Cardiac muscle cell (in vitro differentiated cells and primary cell): Measurements from ENCODE around the gene MEIOSIN. TPM values are rescaled to one million over a fixed set of nuclear protein-coding genes. Genes with fewer than 3 reads are reported as not detected.

Experiments used
- DNase-seq, 2 donors: peaks; one replicate each; pipeline versions ENCODE4 v3.0.0 to v3.0.0-alpha.2; 2010 to 2017; ENCODE audit warnings: low read depth in 1 of 2, low spot score in 1 of 2
- H3K27ac ChIP-seq: fragments of 200-600 bp; sonication (generic); 2 replicates; pipeline ENCODE4 v1.5.1; 2016
- H3K27me3 ChIP-seq: fragments of 200-600 bp; sonication (generic); 2 replicates; pipeline ENCODE4 v1.6.0; 2016; ENCODE audit warnings: control low read depth
- H3K36me3 ChIP-seq: fragments of 200-600 bp; sonication (generic); 2 replicates; pipeline ENCODE4 v1.5.1; 2016; ENCODE audit warnings: control low read depth
- H3K4me1 ChIP-seq: fragments of 200-600 bp; sonication (generic); 2 replicates; pipeline ENCODE4 v1.8.1; 2017; ENCODE audit warnings: low read depth, mild to moderate bottlenecking, mixed run types
- H3K4me3 ChIP-seq: fragments of 200-600 bp; sonication (generic); 2 replicates; pipeline ENCODE4 v1.5.1; 2016; ENCODE audit warnings: mild to moderate bottlenecking
- H3K9me3 ChIP-seq: fragments of 200-600 bp; sonication (generic); 2 replicates; pipeline ENCODE4 v1.5.1; 2017; ENCODE audit warnings: low read depth, mild to moderate bottlenecking, control low read depth
- polyA plus RNA-seq: library from polyadenylated mRNA; unstranded; fragments of >200 nt; fragmentation: Nextera tagmentation; extraction: Ambion mirVana; gene quantifications from 2 replicates; pipeline ENCODE4 v1.2.1, GENCODE V29; 2016
- total RNA-seq: library from RNA; depleted of rRNA; stranded (reverse); fragments of >200 nt; gene quantifications from 2 replicates; pipeline ENCODE4 v1.2.3, GENCODE V29; 2016
- TF ChIP-seq, protein P1 (sequence below): IDR thresholded peaks from 2 replicates; pipeline ENCODE4 v1.5.1; 2012; ENCODE audit warnings: low read depth, mild to moderate bottlenecking, low read length

The MEIOSIN gene
- total and polyA plus RNA-seq, 2 experiments from 2014 or later, result 0.18 to 0.33 TPM

DNA sequence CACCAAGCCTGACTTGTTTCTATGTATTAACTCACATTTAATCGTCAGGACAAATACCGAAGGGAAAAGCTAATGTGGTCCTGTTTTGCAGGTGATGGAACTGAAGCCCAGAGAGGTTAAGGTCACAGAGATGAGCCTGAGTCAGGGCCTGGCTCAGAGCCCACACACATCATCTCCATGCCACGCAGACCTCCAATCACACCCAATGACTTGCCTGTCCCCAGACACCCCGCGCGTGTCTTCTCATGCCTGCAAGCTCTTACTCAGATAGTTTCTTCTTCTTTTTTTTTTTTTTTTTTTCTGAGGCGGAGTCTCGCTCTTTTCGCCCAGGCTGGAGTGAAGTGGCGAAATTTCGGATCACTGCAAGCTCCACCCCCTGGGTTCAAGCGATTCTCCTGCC, 19.4 kb downstream of the MEIOSIN start:
- H3K27me3 ChIP-seq, result no peaks in the 10 kb centered on the region
- H3K9me3 ChIP-seq, result no peaks in the 10 kb centered on the region
- TF ChIP-seq, protein P1, sequence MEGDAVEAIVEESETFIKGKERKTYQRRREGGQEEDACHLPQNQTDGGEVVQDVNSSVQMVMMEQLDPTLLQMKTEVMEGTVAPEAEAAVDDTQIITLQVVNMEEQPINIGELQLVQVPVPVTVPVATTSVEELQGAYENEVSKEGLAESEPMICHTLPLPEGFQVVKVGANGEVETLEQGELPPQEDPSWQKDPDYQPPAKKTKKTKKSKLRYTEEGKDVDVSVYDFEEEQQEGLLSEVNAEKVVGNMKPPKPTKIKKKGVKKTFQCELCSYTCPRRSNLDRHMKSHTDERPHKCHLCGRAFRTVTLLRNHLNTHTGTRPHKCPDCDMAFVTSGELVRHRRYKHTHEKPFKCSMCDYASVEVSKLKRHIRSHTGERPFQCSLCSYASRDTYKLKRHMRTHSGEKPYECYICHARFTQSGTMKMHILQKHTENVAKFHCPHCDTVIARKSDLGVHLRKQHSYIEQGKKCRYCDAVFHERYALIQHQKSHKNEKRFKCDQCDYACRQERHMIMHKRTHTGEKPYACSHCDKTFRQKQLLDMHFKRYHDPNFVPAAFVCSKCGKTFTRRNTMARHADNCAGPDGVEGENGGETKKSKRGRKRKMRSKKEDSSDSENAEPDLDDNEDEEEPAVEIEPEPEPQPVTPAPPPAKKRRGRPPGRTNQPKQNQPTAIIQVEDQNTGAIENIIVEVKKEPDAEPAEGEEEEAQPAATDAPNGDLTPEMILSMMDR, result no peak
- no peak overlapping the region for H3K27ac ChIP-seq
- H3K4me3 ChIP-seq, result no peak overlapping the region
- no peaks in the 10 kb centered on the region for H3K36me3 ChIP-seq
- no peak for DNase-seq
- peaks cover 9% of the 10 kb centered on the region for H3K4me1 ChIP-seq

DNA sequence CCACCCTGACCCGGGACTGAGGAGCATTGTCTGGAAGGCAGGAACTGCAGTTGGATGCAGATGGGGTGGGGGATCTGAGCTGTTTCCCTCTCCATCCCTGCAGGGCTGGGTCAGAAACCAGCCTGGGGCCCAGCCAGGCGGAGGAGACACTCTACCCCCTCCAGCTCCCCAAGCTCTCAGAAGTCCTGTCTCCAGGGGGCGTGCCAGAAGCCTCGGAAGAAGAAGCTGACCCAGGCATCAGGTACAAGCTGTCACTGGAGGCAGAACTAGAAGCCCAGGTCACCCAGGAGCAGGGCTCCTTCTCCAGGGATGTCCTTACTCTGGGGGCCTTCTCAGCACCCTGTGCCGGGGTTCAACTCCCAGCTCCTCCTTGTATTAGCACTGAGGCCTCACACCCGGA, 20.3 kb downstream of the MEIOSIN start:
- DNase-seq, result peak in 1 of 2 donors; percentile 57
- no peaks in the 10 kb centered on the region for H3K9me3 ChIP-seq
- TF ChIP-seq, protein P1, result no peak
- H3K27ac ChIP-seq, result no peak overlapping the region
- H3K27me3 ChIP-seq, result no peaks in the 10 kb centered on the region
- H3K4me1 ChIP-seq, result peaks cover 9% of the 10 kb centered on the region
- H3K4me3 ChIP-seq, result no peak overlapping the region
- H3K36me3 ChIP-seq, result no peaks in the 10 kb centered on the region

DNA sequence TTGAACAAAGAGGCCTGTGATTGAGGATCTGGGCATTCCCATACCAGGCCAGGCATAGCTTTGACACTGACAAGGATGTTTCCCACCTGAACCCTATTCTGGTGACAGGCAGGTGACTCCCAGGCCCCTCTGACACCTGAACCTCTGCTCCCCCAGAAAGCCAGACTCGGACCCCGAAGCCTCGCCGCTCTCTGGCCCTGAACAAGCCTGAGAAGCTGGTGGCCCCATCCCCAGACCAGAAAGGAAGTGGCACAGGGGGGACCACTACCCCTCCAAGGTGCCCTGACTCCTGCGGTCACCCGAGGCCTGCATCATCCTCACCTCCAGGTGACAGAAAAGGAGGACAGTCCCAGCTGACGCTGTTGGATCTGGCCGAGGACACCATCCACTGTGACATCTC, 21.1 kb downstream of the MEIOSIN start:
- H3K36me3 ChIP-seq, result no peaks in the 10 kb centered on the region
- H3K27ac ChIP-seq, result no peak overlapping the region

DNA sequence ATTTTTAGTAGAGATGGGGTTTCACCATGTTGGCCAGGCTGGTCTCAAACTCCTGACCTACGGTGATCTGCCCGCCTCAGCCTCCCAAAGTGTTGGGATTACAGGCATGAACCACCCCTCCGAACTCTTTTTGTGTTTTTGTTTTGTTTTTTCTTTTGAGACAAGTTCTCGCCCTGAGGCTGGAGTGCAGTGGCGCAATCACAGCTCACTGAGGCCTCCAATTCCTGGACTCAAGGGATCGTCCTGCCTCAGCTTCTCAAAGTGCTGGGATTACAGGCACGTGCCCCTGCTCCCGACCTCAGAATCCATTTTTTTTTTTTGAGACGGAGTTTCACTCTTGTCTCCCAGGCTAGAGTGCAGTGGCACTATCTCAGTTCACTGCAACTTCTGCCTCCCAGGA, 24.5 kb downstream of the MEIOSIN start:
- no peak overlapping the region for H3K27ac ChIP-seq
- H3K4me1 ChIP-seq, result peaks cover 14% of the 10 kb centered on the region
- TF ChIP-seq, protein P1, result no peak
- H3K9me3 ChIP-seq, result no peaks in the 10 kb centered on the region
- no peaks in the 10 kb centered on the region for H3K36me3 ChIP-seq
- H3K27me3 ChIP-seq, result no peaks in the 10 kb centered on the region
- H3K4me3 ChIP-seq, result no peak overlapping the region
- DNase-seq, result no peak

More for the DNA sequence above, 21.1 kb downstream of the MEIOSIN start:
- no peak for DNase-seq
- no peak overlapping the region for H3K4me3 ChIP-seq
- H3K4me1 ChIP-seq, result peaks cover 9% of the 10 kb centered on the region
- TF ChIP-seq, protein P1, result no peak
- no peaks in the 10 kb centered on the region for H3K9me3 ChIP-seq
- H3K27me3 ChIP-seq, result no peaks in the 10 kb centered on the region

DNA sequence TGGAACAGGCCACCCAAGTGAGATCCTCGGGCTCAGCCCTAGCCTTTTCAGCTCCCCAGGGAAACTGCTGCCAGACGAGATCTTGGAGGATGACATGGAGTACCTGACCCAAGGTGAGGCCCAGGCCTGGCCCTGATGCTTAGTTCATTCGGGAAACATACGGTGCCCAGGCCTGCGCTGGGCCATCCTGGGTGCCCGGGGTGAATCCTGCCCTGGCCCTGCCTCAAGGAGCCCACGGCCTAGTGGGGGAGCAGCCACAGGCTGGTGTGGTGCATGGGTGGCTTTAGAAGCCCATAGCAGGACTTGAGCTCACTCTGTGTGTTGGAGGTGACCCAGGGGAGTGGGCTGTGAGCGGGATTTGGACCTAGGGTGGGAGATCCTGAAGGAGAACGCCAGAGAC, 25.7 kb downstream of the MEIOSIN start:
- TF ChIP-seq, protein P1, result no peak
- no peak overlapping the region for H3K4me3 ChIP-seq
- peaks cover 21% of the 10 kb centered on the region for H3K4me1 ChIP-seq
- no peaks in the 10 kb centered on the region for H3K9me3 ChIP-seq
- H3K36me3 ChIP-seq, result no peaks in the 10 kb centered on the region
- H3K27ac ChIP-seq, result no peak overlapping the region
- no peaks in the 10 kb centered on the region for H3K27me3 ChIP-seq
- no peak for DNase-seq

DNA sequence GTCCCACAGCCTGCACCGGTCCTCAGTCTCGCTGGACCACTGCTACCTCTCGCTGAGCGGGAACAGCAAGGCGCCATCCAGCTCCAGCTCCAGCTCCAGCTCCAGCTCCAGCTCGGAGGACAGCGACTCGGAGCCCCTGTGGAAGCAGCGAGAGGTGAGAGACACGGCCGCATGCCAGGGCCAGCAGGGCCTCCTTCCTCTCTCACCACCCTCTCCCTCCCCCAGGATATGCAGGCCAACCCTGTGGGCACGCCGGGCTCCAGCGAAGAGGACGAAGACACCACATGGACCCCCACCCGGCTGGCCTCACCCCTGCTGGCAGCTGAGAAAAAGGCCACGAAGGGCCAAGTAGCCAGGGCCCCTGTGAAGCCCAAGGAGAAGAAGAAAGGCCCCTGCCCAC, 28.5 kb downstream of the MEIOSIN start:
- no peaks in the 10 kb centered on the region for H3K9me3 ChIP-seq
- DNase-seq, result peak in 1 of 2 donors; percentile 36
- H3K27ac ChIP-seq, result no peak overlapping the region
- no peaks in the 10 kb centered on the region for H3K27me3 ChIP-seq
- TF ChIP-seq, protein P1, result no peak
- H3K36me3 ChIP-seq, result no peaks in the 10 kb centered on the region
- H3K4me3 ChIP-seq, result no peak overlapping the region
- H3K4me1 ChIP-seq, result peaks cover 45% of the 10 kb centered on the region
